Measurements from ENCODE around the gene CLP1.
"Not testable (repeated sequence)": the region's sequence is repeated elsewhere in the genome, so short reads cannot be mapped to it uniquely, and the experiment has no call there.

CLP1 gene

DNA sequence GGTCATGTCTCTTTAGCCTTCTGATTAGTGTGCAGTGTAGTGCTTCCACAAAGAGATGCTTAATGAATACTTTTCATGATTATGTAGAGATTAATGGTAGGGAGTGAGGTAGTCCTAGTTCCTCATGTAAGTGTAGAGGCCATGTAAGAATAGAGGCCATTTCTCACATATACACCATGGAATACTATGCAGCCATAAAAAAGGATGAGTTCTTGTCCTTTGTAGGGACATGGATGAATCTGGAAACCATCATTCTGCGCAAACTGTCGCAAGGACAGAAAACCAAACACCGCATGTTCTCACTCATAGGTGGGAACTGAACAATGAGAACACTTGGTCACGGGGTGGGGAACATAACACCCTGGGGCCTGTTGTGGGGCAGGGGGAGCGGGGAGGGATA lies 32.9 kb downstream of the CLP1 start:
- H3K9ac ChIP-seq (ENCODE audit: low read depth in 1 of 2, low read length in 2 of 2); H3K4me1 ChIP-seq (ENCODE audit: control insufficient read depth in 1 of 2, insufficient read depth in 2 of 2, low read length in 2 of 2); H3K4me3 ChIP-seq (ENCODE audit: low read depth in 1 of 2, low read length in 2 of 2); H3K27ac ChIP-seq (ENCODE audit: low read depth, low read length); H3K27me3 ChIP-seq (ENCODE audit: control insufficient read depth in 1 of 2, insufficient read depth in 2 of 2, low read length in 2 of 2); H3K9me3 ChIP-seq (ENCODE audit: control insufficient read depth in 1 of 2, low read length in 2 of 2): not testable (repeated sequence)
- peaks cover 46 to 83% of the 10 kb centered on the region in 2 donors for H3K36me3 ChIP-seq (ENCODE audit: control insufficient read depth in 1 of 2, insufficient read depth in 2 of 2, low read length in 2 of 2)

DNA sequence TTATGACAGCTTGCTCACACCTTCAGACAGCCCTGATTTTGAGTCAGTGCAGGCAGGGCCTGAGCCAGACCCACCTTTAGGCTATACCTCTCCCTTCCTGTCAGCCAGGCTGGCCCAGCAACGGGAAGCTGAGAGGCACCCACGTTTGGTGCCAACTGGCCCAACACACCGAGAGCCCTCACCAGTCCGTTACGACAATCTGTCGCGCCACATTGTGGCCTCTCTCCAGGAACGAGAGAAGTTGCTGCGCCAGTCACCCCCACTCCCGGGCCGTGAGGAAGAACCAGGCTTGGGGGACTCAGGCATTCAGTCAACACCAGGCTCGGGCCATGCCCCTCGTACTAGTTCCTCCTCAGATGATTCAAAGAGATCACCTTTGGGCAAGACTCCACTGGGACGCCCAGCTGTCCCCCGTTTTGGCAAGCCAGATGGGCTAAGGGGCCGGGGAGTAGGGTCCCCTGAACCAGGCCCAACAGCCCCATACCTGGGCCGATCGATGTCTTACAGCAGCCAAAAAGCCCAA lies 41.3 kb downstream of the CLP1 start:
- Histone ChIP-seq H3K4me3 (ENCODE audit: low read depth in 1 of 2, low read length in 2 of 2) (no peak overlapping the region), H3K36me3 (ENCODE audit: control insufficient read depth in 1 of 2, insufficient read depth in 2 of 2, low read length in 2 of 2) (peaks cover 54 to 81% of the 10 kb centered on the region in 2 donors), H3K4me1 (ENCODE audit: control insufficient read depth in 1 of 2, insufficient read depth in 2 of 2, low read length in 2 of 2) (no peaks in the 10 kb centered on the region), H3K27ac (ENCODE audit: low read depth, low read length) (no peak overlapping the region), H3K9me3 (ENCODE audit: control insufficient read depth in 1 of 2, low read length in 2 of 2) (no peaks in the 10 kb centered on the region), H3K9ac (ENCODE audit: low read depth in 1 of 2, low read length in 2 of 2) (no peak overlapping the region), H3K27me3 (ENCODE audit: control insufficient read depth in 1 of 2, insufficient read depth in 2 of 2, low read length in 2 of 2) (no peaks in the 10 kb centered on the region)

DNA sequence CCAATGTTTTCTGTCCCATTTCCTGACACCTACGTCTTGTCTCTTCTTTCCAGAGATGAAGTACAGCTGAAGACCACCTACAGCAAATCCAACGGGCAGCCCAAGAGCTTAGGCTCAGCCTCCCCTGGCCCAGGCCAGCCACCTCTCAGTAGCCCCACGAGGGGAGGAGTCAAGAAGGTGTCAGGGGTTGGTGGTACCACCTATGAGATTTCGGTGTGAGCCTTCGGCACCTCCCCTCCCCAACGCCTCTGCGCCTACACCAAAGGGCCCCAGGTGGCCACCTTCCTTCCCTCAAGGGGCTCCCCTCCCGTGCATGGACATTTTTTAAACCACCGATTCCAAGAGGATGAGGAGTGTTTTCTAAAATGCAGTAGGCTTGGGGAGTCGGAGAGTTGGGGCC lies 42.3 kb downstream of the CLP1 start:
- peaks cover 49 to 81% of the 10 kb centered on the region in 2 donors for H3K36me3 ChIP-seq (ENCODE audit: control insufficient read depth in 1 of 2, insufficient read depth in 2 of 2, low read length in 2 of 2)

DNA sequence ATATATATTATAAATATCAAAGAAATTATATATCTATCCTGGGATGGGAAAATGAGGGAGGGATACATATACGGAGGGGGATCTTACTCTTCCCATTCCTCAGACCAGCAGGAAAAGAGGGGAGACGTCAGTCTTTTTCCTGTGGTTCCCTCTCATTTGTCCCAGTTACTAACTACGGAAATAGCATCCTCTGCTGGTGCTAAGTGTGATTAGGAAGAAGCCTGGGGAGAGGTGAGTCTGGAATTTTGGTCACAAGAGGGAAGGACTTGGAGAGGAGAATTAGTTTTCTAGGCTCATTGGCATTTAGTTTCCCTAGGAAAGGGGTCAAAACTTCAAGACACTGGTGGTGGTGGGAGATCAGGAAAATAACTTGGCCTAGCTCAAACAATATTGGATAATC lies 42.9 kb downstream of the CLP1 start:
- H3K27ac ChIP-seq (ENCODE audit: low read depth, low read length), result no peak overlapping the region
- H3K4me1 ChIP-seq (ENCODE audit: control insufficient read depth in 1 of 2, insufficient read depth in 2 of 2, low read length in 2 of 2), result no peaks in the 10 kb centered on the region
- no peak overlapping the region for H3K4me3 ChIP-seq (ENCODE audit: low read depth in 1 of 2, low read length in 2 of 2)
- H3K27me3 ChIP-seq (ENCODE audit: control insufficient read depth in 1 of 2, insufficient read depth in 2 of 2, low read length in 2 of 2), result no peaks in the 10 kb centered on the region
- H3K9ac ChIP-seq (ENCODE audit: low read depth in 1 of 2, low read length in 2 of 2), result no peak overlapping the region
- peaks cover 45 to 78% of the 10 kb centered on the region in 2 donors for H3K36me3 ChIP-seq (ENCODE audit: control insufficient read depth in 1 of 2, insufficient read depth in 2 of 2, low read length in 2 of 2)
- H3K9me3 ChIP-seq (ENCODE audit: control insufficient read depth in 1 of 2, low read length in 2 of 2), result no peaks in the 10 kb centered on the region

More for the DNA sequence above, 42.3 kb downstream of the CLP1 start:
- Histone ChIP-seq H3K4me1 (ENCODE audit: control insufficient read depth in 1 of 2, insufficient read depth in 2 of 2, low read length in 2 of 2) (no peaks in the 10 kb centered on the region), H3K4me3 (ENCODE audit: low read depth in 1 of 2, low read length in 2 of 2) (no peak overlapping the region), H3K9me3 (ENCODE audit: control insufficient read depth in 1 of 2, low read length in 2 of 2) (no peaks in the 10 kb centered on the region), H3K27ac (ENCODE audit: low read depth, low read length) (no peak overlapping the region), H3K27me3 (ENCODE audit: control insufficient read depth in 1 of 2, insufficient read depth in 2 of 2, low read length in 2 of 2) (no peaks in the 10 kb centered on the region), H3K9ac (ENCODE audit: low read depth in 1 of 2, low read length in 2 of 2) (no peak overlapping the region)

DNA sequence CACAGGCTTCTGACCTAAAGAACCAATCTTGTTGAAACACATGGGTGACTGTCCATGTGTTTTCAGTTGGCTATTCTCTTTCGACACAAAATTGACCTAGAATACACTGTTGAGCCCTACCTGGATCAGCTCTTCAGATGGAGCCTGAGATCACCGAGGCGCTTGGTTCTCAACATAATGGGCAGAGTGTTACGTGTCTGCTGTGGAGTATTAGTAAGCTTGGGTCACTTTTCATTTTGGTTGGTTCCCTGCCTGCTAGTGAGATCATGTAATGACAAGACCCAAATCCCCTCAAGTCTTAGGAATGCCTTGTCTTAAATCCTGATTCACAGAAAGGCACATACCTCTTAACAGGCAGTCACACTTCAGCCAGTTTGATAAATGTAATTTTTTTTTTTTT lies 45.8 kb downstream of the CLP1 start:
- no peak overlapping the region for H3K4me3 ChIP-seq (ENCODE audit: low read depth in 1 of 2, low read length in 2 of 2)
- H3K9me3 ChIP-seq (ENCODE audit: control insufficient read depth in 1 of 2, low read length in 2 of 2), result no peaks in the 10 kb centered on the region
- no peaks in the 10 kb centered on the region for H3K27me3 ChIP-seq (ENCODE audit: control insufficient read depth in 1 of 2, insufficient read depth in 2 of 2, low read length in 2 of 2)
- peaks cover 31 to 56% of the 10 kb centered on the region in 2 donors for H3K36me3 ChIP-seq (ENCODE audit: control insufficient read depth in 1 of 2, insufficient read depth in 2 of 2, low read length in 2 of 2)
- H3K27ac ChIP-seq (ENCODE audit: low read depth, low read length), result no peak overlapping the region
- H3K9ac ChIP-seq (ENCODE audit: low read depth in 1 of 2, low read length in 2 of 2), result no peak overlapping the region
- H3K4me1 ChIP-seq (ENCODE audit: control insufficient read depth in 1 of 2, insufficient read depth in 2 of 2, low read length in 2 of 2), result no peaks in the 10 kb centered on the region

DNA sequence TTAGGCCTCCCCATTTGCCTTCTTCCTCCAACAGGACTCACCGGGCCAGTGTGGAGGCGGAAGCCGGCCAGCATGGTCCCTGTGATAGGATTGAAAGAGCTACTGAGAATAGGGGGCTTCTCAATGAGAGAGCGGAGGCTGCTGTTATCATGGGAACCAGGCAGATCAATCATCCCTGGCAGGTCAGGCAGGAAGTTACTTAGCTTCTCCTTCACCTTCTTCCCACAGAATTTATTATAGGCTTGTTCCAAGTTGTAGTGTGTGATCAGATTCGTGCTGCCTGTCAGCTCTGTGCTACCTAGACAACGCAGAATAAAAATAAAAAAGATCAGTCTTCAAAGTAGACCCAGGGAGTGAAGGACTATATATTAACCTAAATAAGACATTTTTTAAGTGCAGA lies 47.4 kb downstream of the CLP1 start:
- peaks cover 16 to 40% of the 10 kb centered on the region in 2 donors for H3K36me3 ChIP-seq (ENCODE audit: control insufficient read depth in 1 of 2, insufficient read depth in 2 of 2, low read length in 2 of 2)
- H3K4me1 ChIP-seq (ENCODE audit: control insufficient read depth in 1 of 2, insufficient read depth in 2 of 2, low read length in 2 of 2), result peaks cover 0 to 1% of the 10 kb centered on the region in 2 donors
- H3K27ac ChIP-seq (ENCODE audit: low read depth, low read length), result no peak overlapping the region

DNA sequence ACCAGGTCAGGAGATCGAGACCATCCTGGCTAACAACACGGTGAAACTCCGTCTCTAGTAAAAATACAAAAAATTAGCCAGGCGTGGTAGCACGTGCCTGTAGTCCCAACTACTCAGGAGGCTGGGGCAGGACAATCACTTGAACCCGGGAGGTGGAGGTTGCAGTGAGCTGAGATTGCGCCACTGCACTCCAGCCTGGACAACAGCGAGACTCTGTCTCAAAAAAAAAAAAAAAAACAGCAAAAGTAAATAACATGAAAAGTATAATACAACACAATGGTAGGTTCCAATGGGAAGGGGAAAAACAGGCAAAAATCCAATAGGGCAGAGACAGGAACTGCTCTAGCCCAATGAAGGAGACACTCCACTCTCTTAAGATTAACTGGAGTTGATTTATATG lies 47.9 kb downstream of the CLP1 start:
- H3K4me1 ChIP-seq (ENCODE audit: control insufficient read depth in 1 of 2, insufficient read depth in 2 of 2, low read length in 2 of 2); H3K9me3 ChIP-seq (ENCODE audit: control insufficient read depth in 1 of 2, low read length in 2 of 2); H3K27me3 ChIP-seq (ENCODE audit: control insufficient read depth in 1 of 2, insufficient read depth in 2 of 2, low read length in 2 of 2); H3K27ac ChIP-seq (ENCODE audit: low read depth, low read length); H3K9ac ChIP-seq (ENCODE audit: low read depth in 1 of 2, low read length in 2 of 2); H3K4me3 ChIP-seq (ENCODE audit: low read depth in 1 of 2, low read length in 2 of 2): not testable (repeated sequence)
- H3K36me3 ChIP-seq (ENCODE audit: control insufficient read depth in 1 of 2, insufficient read depth in 2 of 2, low read length in 2 of 2), result peaks cover 15 to 37% of the 10 kb centered on the region in 2 donors

More for the DNA sequence above, 47.4 kb downstream of the CLP1 start:
- H3K9ac ChIP-seq (ENCODE audit: low read depth in 1 of 2, low read length in 2 of 2), result no peak overlapping the region
- no peaks in the 10 kb centered on the region for H3K9me3 ChIP-seq (ENCODE audit: control insufficient read depth in 1 of 2, low read length in 2 of 2)
- H3K4me3 ChIP-seq (ENCODE audit: low read depth in 1 of 2, low read length in 2 of 2), result no peak overlapping the region
- H3K27me3 ChIP-seq (ENCODE audit: control insufficient read depth in 1 of 2, insufficient read depth in 2 of 2, low read length in 2 of 2), result no peaks in the 10 kb centered on the region

DNA sequence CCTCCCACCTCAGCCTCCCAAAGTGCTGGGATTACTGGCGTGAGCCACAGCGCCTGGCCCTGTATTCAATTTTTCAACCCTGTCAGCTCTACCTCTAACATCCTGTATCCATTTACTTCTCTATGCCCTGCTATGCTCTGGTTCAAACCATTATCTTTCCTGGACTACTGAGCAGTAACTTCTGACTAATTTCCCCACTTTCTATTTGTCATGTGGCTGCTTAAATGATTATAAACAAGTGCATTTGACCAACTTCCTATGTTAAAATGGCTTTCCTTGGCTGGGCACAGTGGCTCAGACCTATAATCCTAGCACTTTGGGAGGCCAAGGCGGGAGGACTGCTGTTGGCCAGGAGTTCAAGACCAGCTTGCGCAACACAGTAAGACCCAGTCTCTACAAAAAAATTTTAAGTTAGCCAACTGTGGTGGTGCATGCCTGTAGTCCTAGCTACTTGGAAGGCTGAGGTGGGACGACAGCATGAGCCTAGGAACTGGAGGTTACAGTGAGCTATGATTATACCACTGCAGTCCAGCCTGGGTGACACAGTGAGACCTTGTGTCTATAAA lies 52.3 kb downstream of the CLP1 start:
- no peak overlapping the region for H3K9ac ChIP-seq (ENCODE audit: low read depth in 1 of 2, low read length in 2 of 2)
- H3K27me3 ChIP-seq (ENCODE audit: control insufficient read depth in 1 of 2, insufficient read depth in 2 of 2, low read length in 2 of 2), result no peaks in the 10 kb centered on the region
- H3K4me1 ChIP-seq (ENCODE audit: control insufficient read depth in 1 of 2, insufficient read depth in 2 of 2, low read length in 2 of 2), result peaks cover 23 to 24% of the 10 kb centered on the region in 2 donors
- no peak overlapping the region for H3K4me3 ChIP-seq (ENCODE audit: low read depth in 1 of 2, low read length in 2 of 2)
- H3K9me3 ChIP-seq (ENCODE audit: control insufficient read depth in 1 of 2, low read length in 2 of 2), result no peaks in the 10 kb centered on the region
- H3K36me3 ChIP-seq (ENCODE audit: control insufficient read depth in 1 of 2, insufficient read depth in 2 of 2, low read length in 2 of 2), result peaks cover 0 to 3% of the 10 kb centered on the region in 2 donors
- H3K27ac ChIP-seq (ENCODE audit: low read depth, low read length), result no peak overlapping the region
